ENCODE data around the gene ST8SIA4. TPM values are rescaled to one million over a fixed set of nuclear protein-coding genes. Genes with fewer than 3 reads are reported as not detected.
A peak's percentile ranks its signal among the peaks of the same experiment; 100 is the strongest.

ST8SIA4 gene
- total RNA-seq, 8 experiments from 2014 or later = 0.07 to 44.4 (median 18.0) TPM

GRCh38 chr5:100840370-100840769, 62.7 kb downstream of the ST8SIA4 start:
- 0 to 100% (median 19%) methylated on average over 2 of the region's 2 CpGs; no CpG with 5 or more reads in 3 of the 10 experiments for WGBS, 10 experiments
- ATAC-seq (replicated peaks in 6 of 8) = peak in 4 of 8 experiments; percentile 63 to 91 (median 78)
- in situ Hi-C loops (cut with MboI; ENCODE audit: low pct_unique_long_range_greater_than_20kb in 2 of 9, low sequenced_read_pairs in 9 of 9, unreplicated experiment in 9 of 9) = no loop called here
- H3K4me3 ChIP-seq = no peak overlapping the region
- H3K4me1 ChIP-seq (replicated peaks in 1 of 2) = peaks cover 3 to 10% of the 10 kb centered on the region in 2 donors
- no peak overlapping the region for H3K27ac ChIP-seq

GRCh38 chr5:100838048-100838473, 65.0 kb downstream of the ST8SIA4 start:
- in situ Hi-C loops (cut with MboI; ENCODE audit: low pct_unique_long_range_greater_than_20kb in 2 of 9, low sequenced_read_pairs in 9 of 9, unreplicated experiment in 9 of 9) = no loop called here
- ATAC-seq (replicated peaks in 6 of 8) = peak in 2 of 8 experiments; percentile 25 to 27

GRCh38 chr5:100834519-100834918, 68.6 kb downstream of the ST8SIA4 start:
- 71 to 100% (median 84%) methylated on average over 1 to 2 of the region's 2 CpGs; no CpG with 5 or more reads in 4 of the 10 experiments for WGBS, 10 experiments
- H3K4me1 ChIP-seq (replicated peaks in 1 of 2) = peaks cover 0 to 2% of the 10 kb centered on the region in 2 donors
- no peak overlapping the region for H3K4me3 ChIP-seq
- in situ Hi-C loops (cut with MboI; ENCODE audit: low pct_unique_long_range_greater_than_20kb in 2 of 9, low sequenced_read_pairs in 9 of 9, unreplicated experiment in 9 of 9) = no loop called here
- no peak for ATAC-seq (replicated peaks in 6 of 8)
- H3K27ac ChIP-seq = no peak overlapping the region

More at GRCh38 chr5:100838048-100838473, 65.0 kb downstream of the ST8SIA4 start:
- 11 to 100% (median 88%) methylated on average over 1 to 2 of the region's 2 CpGs; no CpG with 5 or more reads in 2 of the 10 experiments for WGBS, 10 experiments
- Histone ChIP-seq H3K27ac (no peak overlapping the region), H3K4me1 (replicated peaks in 1 of 2) (peaks cover 3 to 12% of the 10 kb centered on the region in 2 donors), H3K4me3 (no peak overlapping the region)

GRCh38 chr5:100832252-100833230, 70.5 kb downstream of the ST8SIA4 start:
- ATAC-seq (replicated peaks in 6 of 8) = no peak

GRCh38 chr5:100828898-100829356, 74.2 kb downstream of the ST8SIA4 start:
- 30 to 98% (median 82%) methylated on average over 1 to 9 of the region's 9 CpGs; no CpG with 5 or more reads in 1 of the 10 experiments for WGBS, 10 experiments
- peaks cover 18% of the 10 kb centered on the region in 2 donors for H3K4me1 ChIP-seq (replicated peaks in 1 of 2)
- H3K27ac ChIP-seq = no peak overlapping the region
- no peak overlapping the region for H3K4me3 ChIP-seq
- ATAC-seq (replicated peaks in 6 of 8) = peak in 5 of 8 experiments; percentile 17 to 29 (median 25)
- in situ Hi-C loops (cut with MboI; ENCODE audit: low pct_unique_long_range_greater_than_20kb in 2 of 9, low sequenced_read_pairs in 9 of 9, unreplicated experiment in 9 of 9) = no loop called here

More at GRCh38 chr5:100832252-100833230, 70.5 kb downstream of the ST8SIA4 start:
- Histone ChIP-seq H3K27ac (no peak overlapping the region), H3K4me1 (replicated peaks in 1 of 2) (peaks cover 10 to 11% of the 10 kb centered on the region in 2 donors), H3K4me3 (no peak overlapping the region)
- WGBS, 10 experiments = 58 to 95% (median 91%) methylated on average over 4 to 6 of the region's 6 CpGs
- in situ Hi-C loops (cut with MboI; ENCODE audit: low pct_unique_long_range_greater_than_20kb in 2 of 9, low sequenced_read_pairs in 9 of 9, unreplicated experiment in 9 of 9) = no loop called here

GRCh38 chr5:100828071-100828897, 74.8 kb downstream of the ST8SIA4 start:
- H3K4me3 ChIP-seq = no peak overlapping the region
- peak in 5 of 8 experiments; percentile 4 to 27 (median 11) for ATAC-seq (replicated peaks in 6 of 8)
- H3K4me1 ChIP-seq (replicated peaks in 1 of 2) = peaks cover 18% of the 10 kb centered on the region in 2 donors

GRCh38 chr5:100827481-100827889, 75.6 kb downstream of the ST8SIA4 start:
- Histone ChIP-seq H3K4me1 (replicated peaks in 1 of 2) (peaks cover 16 to 18% of the 10 kb centered on the region in 2 donors), H3K4me3 (no peak overlapping the region), H3K27ac (no peak overlapping the region)
- in situ Hi-C loops (cut with MboI; ENCODE audit: low pct_unique_long_range_greater_than_20kb in 2 of 9, low sequenced_read_pairs in 9 of 9, unreplicated experiment in 9 of 9) = no loop called here
- peak; percentile 87 to 97 (median 95) for ATAC-seq (replicated peaks in 6 of 8)
- WGBS, 10 experiments = 0 to 22% (median 7%) methylated on average over 1 to 2 of the region's 2 CpGs; no CpG with 5 or more reads in 3 of the 10 experiments

More at GRCh38 chr5:100828071-100828897, 74.8 kb downstream of the ST8SIA4 start:
- WGBS, 10 experiments = 0 to 80% (median 63%) methylated on average over 1 to 7 of the region's 7 CpGs; no CpG with 5 or more reads in 1 of the 10 experiments
- in situ Hi-C loops (cut with MboI; ENCODE audit: low pct_unique_long_range_greater_than_20kb in 2 of 9, low sequenced_read_pairs in 9 of 9, unreplicated experiment in 9 of 9) = no loop called here
- peak overlapping the region in 1 of 2 donors; percentile 53 for H3K27ac ChIP-seq

GRCh38 chr5:100826133-100826532, 76.9 kb downstream of the ST8SIA4 start:
- H3K4me3 ChIP-seq = no peak overlapping the region
- ATAC-seq (replicated peaks in 6 of 8) = no peak
- no peak overlapping the region for H3K27ac ChIP-seq
- peaks cover 16 to 18% of the 10 kb centered on the region in 2 donors for H3K4me1 ChIP-seq (replicated peaks in 1 of 2)
- in situ Hi-C loops (cut with MboI; ENCODE audit: low pct_unique_long_range_greater_than_20kb in 2 of 9, low sequenced_read_pairs in 9 of 9, unreplicated experiment in 9 of 9) = no loop called here
- 0 to 100% (median 77%) methylated on average over 1 to 2 of the region's 2 CpGs for WGBS, 10 experiments

GRCh38 chr5:100824635-100825034, 78.4 kb downstream of the ST8SIA4 start:
- ATAC-seq (replicated peaks in 6 of 8) = no peak
- in situ Hi-C loops (cut with MboI; ENCODE audit: low pct_unique_long_range_greater_than_20kb in 2 of 9, low sequenced_read_pairs in 9 of 9, unreplicated experiment in 9 of 9) = no loop called here
- no peak overlapping the region for H3K27ac ChIP-seq
- H3K4me1 ChIP-seq (replicated peaks in 1 of 2) = peaks cover 16 to 18% of the 10 kb centered on the region in 2 donors
- H3K4me3 ChIP-seq = no peak overlapping the region

GRCh38 chr5:100823812-100824211, 79.3 kb downstream of the ST8SIA4 start:
- H3K27ac ChIP-seq = no peak overlapping the region
- no peak for ATAC-seq (replicated peaks in 6 of 8)
- H3K4me3 ChIP-seq = no peak overlapping the region
- H3K4me1 ChIP-seq (replicated peaks in 1 of 2) = peaks cover 16 to 18% of the 10 kb centered on the region in 2 donors
- in situ Hi-C loops (cut with MboI; ENCODE audit: low pct_unique_long_range_greater_than_20kb in 2 of 9, low sequenced_read_pairs in 9 of 9, unreplicated experiment in 9 of 9) = no loop called here
- WGBS, 10 experiments = 20 to 87% (median 61%) methylated on average over 1 to 2 of the region's 2 CpGs

- Histone ChIP-seq H3K4me1 (replicated peaks in 1 of 2) (peaks cover 0 to under 1% of the 10 kb centered on the region in 2 donors), H3K4me3 (no peak overlapping the region), H3K27ac (no peak overlapping the region)
- in situ Hi-C loops (cut with MboI; ENCODE audit: low pct_unique_long_range_greater_than_20kb in 2 of 9, low sequenced_read_pairs in 9 of 9, unreplicated experiment in 9 of 9) = no loop called here
- WGBS, 10 experiments = 86 to 100% (median 100%) methylated on average over 1 of the region's 1 CpG; no CpG with 5 or more reads in 3 of the 10 experiments
- ATAC-seq (replicated peaks in 6 of 8) = no peak
Observed at GRCh38 chr5:100821751-100822150, 81.3 kb downstream of the ST8SIA4 start.

- no peak for ATAC-seq (replicated peaks in 6 of 8)
- H3K4me3 ChIP-seq = no peak overlapping the region
- H3K4me1 ChIP-seq (replicated peaks in 1 of 2) = no peaks in the 10 kb centered on the region
- in situ Hi-C loops (cut with MboI; ENCODE audit: low pct_unique_long_range_greater_than_20kb in 2 of 9, low sequenced_read_pairs in 9 of 9, unreplicated experiment in 9 of 9) = no loop called here
- H3K27ac ChIP-seq = no peak overlapping the region
Observed at GRCh38 chr5:100818340-100818739, 84.7 kb downstream of the ST8SIA4 start.

Data from motor neuron (in vitro differentiated cells).